HCT116 (cell line): ENCODE measurements around the gene ADRM1.

Experiments
- CTCF ChIP-seq, 3 experiments: fragments of 200-600 bp in 1 of 3; sonication (generic) in 1 of 3; IDR thresholded peaks in 2 of 3; conservative IDR thresholded peaks in 1 of 3; 2 replicates each; pipeline ENCODE4 v1.5.1; 2012 to 2017; ENCODE audit warnings: low read depth in 2 of 3, low read length in 2 of 3, antibody characterized with exemption in 1 of 3, borderline replicate concordance in 1 of 3, control low read depth in 1 of 3, mild to moderate bottlenecking in 1 of 3, mixed read lengths in 1 of 3, mixed run types in 1 of 3, moderate library complexity in 1 of 3; ENCODE audit not compliant: insufficient read depth in 1 of 3
- EZH2 ChIP-seq: fragments of 200-600 bp; sonication (generic); IDR thresholded peaks from 2 replicates; pipeline ENCODE4 v1.6.1; 2017; ENCODE audit warnings: antibody characterized with exemption, mixed run types
- JUND ChIP-seq: IDR thresholded peaks from 2 replicates; pipeline ENCODE4 v1.6.1; 2012
- MAX ChIP-seq: IDR thresholded peaks from 2 replicates; pipeline ENCODE4 v1.6.1; 2012
- POLR2A ChIP-seq: IDR thresholded peaks from 2 replicates; pipeline ENCODE4 v1.7.0; 2011; ENCODE audit warnings: borderline replicate concordance; ENCODE audit not compliant: insufficient read depth, insufficient read length; ENCODE audit errors: extremely low read depth
- REST ChIP-seq: IDR thresholded peaks from 2 replicates; pipeline ENCODE4 v1.6.1; 2012; ENCODE audit warnings: low read depth
- SIN3A ChIP-seq: IDR thresholded peaks from 2 replicates; pipeline ENCODE4 v1.6.1; 2012; ENCODE audit warnings: low read depth
- SP1 ChIP-seq: IDR thresholded peaks from 2 replicates; pipeline ENCODE4 v1.6.1; 2012; ENCODE audit warnings: low read depth
- YY1 ChIP-seq: IDR thresholded peaks from 2 replicates; pipeline ENCODE4 v1.6.1; 2011; ENCODE audit warnings: low read length, low read depth, moderate library complexity, mild to moderate bottlenecking; ENCODE audit not compliant: insufficient replicate concordance; ENCODE audit errors: extremely low read depth
- ZBTB33 ChIP-seq: IDR thresholded peaks from 2 replicates; pipeline ENCODE4 v1.6.1; 2011; ENCODE audit warnings: mild to moderate bottlenecking, low read length, moderate library complexity; ENCODE audit not compliant: insufficient replicate concordance; ENCODE audit errors: extremely low read depth
- ZFX ChIP-seq: fragments of 450-650 bp; IDR thresholded peaks from 2 replicates; pipeline ENCODE4 v1.6.1; 2017

- TF ChIP-seq ZBTB33 (no peak), POLR2A (no peak), MAX (no peak), CTCF (IDR thresholded peaks at IDR 0.05 in 2 of 3, conservative IDR thresholded peaks at IDR 0.05 in 1 of 3; ENCODE audit: borderline replicate concordance in 1 of 3, insufficient read depth in 1 of 3, low read depth in 2 of 3, low read length in 2 of 3) (no peak), EZH2 (no peak), ZFX (no peak), REST (no peak), YY1 (no peak), SP1 (no peak), JUND (no peak), SIN3A (no peak)
Observed at GRCh38 chr20:62351469-62352401, 48.9 kb downstream of the ADRM1 start.
